HepG2 (cell line): ENCODE measurements around the gene SLC25A23. TPM values are rescaled to one million over a fixed set of nuclear protein-coding genes. Genes with fewer than 3 reads are reported as not detected.

Experiments used
- CREBL2 ChIP-seq: sonication (generic); formaldehyde crosslinking; IDR thresholded peaks from 2 replicates; pipeline ENCODE4 v1.8.1; 2023; ENCODE audit warnings: missing genetic modification reagents, mild to moderate bottlenecking, borderline replicate concordance
- EP300 ChIP-seq, 3 experiments: sonication (generic) in 1 of 3; formaldehyde crosslinking in 1 of 3; IDR thresholded peaks; 2 replicates each; pipeline versions ENCODE4 v1.5.1 to v1.6.1; 2011 to 2020; ENCODE audit warnings: low read depth in 2 of 3, low read length in 2 of 3, borderline replicate concordance in 1 of 3, improper control_type of control experiment in 1 of 3, mild to moderate bottlenecking in 1 of 3, missing genetic modification reagents in 1 of 3, moderate library complexity in 1 of 3
- HDAC6 ChIP-seq: fragments of 200-600 bp; sonication (generic); IDR thresholded peaks from 2 replicates; pipeline ENCODE4 v1.7.0; 2017; ENCODE audit warnings: mild to moderate bottlenecking, antibody characterized with exemption, low read length, low read depth
- HIC2 ChIP-seq: sonication (generic); formaldehyde crosslinking; IDR thresholded peaks from 2 replicates; pipeline ENCODE4 v1.9.0; 2022; ENCODE audit warnings: low read depth, missing genetic modification reagents
- HMG20A ChIP-seq: IDR thresholded peaks from 2 replicates; pipeline ENCODE4 v1.6.1; 2016; ENCODE audit warnings: borderline replicate concordance
- HNF4G ChIP-seq, 2 experiments: sonication (generic) in 1 of 2; formaldehyde crosslinking in 1 of 2; IDR thresholded peaks; 2 replicates each; pipeline versions ENCODE4 v1.4.0 to v1.6.1; 2011 to 2020; ENCODE audit warnings: borderline replicate concordance in 2 of 2, low read depth in 2 of 2, mild to moderate bottlenecking in 2 of 2, low read length in 1 of 2, missing genetic modification reagents in 1 of 2, moderate library complexity in 1 of 2
- HOXA3 ChIP-seq: sonication (generic); formaldehyde crosslinking; IDR thresholded peaks from 2 replicates; pipeline ENCODE4 v1.5.0; 2020; ENCODE audit warnings: missing genetic modification reagents
- JDP2 ChIP-seq: sonication (generic); formaldehyde crosslinking; IDR thresholded peaks from 2 replicates; pipeline ENCODE4 v1.8.1; 2022; ENCODE audit warnings: missing genetic modification reagents, borderline replicate concordance
- MAFG ChIP-seq: sonication (generic); formaldehyde crosslinking; IDR thresholded peaks from 2 replicates; pipeline ENCODE4 v1.5.1; 2020; ENCODE audit warnings: mild to moderate bottlenecking, missing genetic modification reagents
- MXD3 ChIP-seq: IDR thresholded peaks from 2 replicates; pipeline ENCODE4 v1.6.1; 2016; ENCODE audit warnings: mild to moderate bottlenecking, missing biosample characterization, missing genetic modification reagents
- NPAS2 ChIP-seq: sonication (generic); formaldehyde crosslinking; IDR thresholded peaks from 2 replicates; pipeline ENCODE4 v1.8.0; 2022; ENCODE audit warnings: mild to moderate bottlenecking, missing genetic modification reagents, borderline replicate concordance
- POLR2A ChIP-seq, 2 experiments: IDR thresholded peaks; 2 replicates each; pipeline ENCODE4 v1.6.1; 2011; ENCODE audit warnings: low read depth in 2 of 2, low read length in 2 of 2, mild to moderate bottlenecking in 1 of 2, moderate library complexity in 1 of 2; ENCODE audit not compliant: insufficient read depth in 1 of 2
- POLR2G ChIP-seq: fragments of 200-400 bp; formaldehyde crosslinking; IDR thresholded peaks from 2 replicates; pipeline ENCODE4 v1.6.1; 2018; ENCODE audit warnings: mild to moderate bottlenecking, low read depth, low read length, moderate library complexity
- RAD21 ChIP-seq: fragments of 450-650 bp; formaldehyde crosslinking; IDR thresholded peaks from 2 replicates; pipeline ENCODE4 v1.5.0; 2020; ENCODE audit warnings: mild to moderate bottlenecking
- RBM22 ChIP-seq: fragments of 200-400 bp; formaldehyde crosslinking; optimal IDR thresholded peaks from 2 replicates; pipeline ENCODE3; 2017; ENCODE audit warnings: mild to moderate bottlenecking, low read length, moderate library complexity
- STAG1 ChIP-seq: sonication (generic); formaldehyde crosslinking; IDR thresholded peaks from 2 replicates; pipeline ENCODE4 v1.4.0; 2020; ENCODE audit warnings: missing genetic modification reagents
- THAP11 ChIP-seq: IDR thresholded peaks from 2 replicates; pipeline ENCODE4 v1.6.1; 2016; ENCODE audit warnings: missing biosample characterization, missing genetic modification reagents
- ZNF101 ChIP-seq: sonication (generic); formaldehyde crosslinking; IDR thresholded peaks from 2 replicates; pipeline ENCODE4 v1.4.0; 2020; ENCODE audit warnings: mild to moderate bottlenecking, low read depth, missing genetic modification reagents, borderline replicate concordance
- ZNF207 ChIP-seq: fragments of 450-650 bp; IDR thresholded peaks from 2 replicates; pipeline ENCODE4 v1.6.1; 2016; ENCODE audit warnings: antibody characterized with exemption, borderline replicate concordance
- ZNF335 ChIP-seq: sonication (generic); formaldehyde crosslinking; IDR thresholded peaks from 2 replicates; pipeline ENCODE4 v1.4.0; 2020; ENCODE audit warnings: missing genetic modification reagents
- ZNF354B ChIP-seq: sonication (generic); formaldehyde crosslinking; IDR thresholded peaks from 2 replicates; pipeline ENCODE4 v1.8.0; 2022; ENCODE audit warnings: mild to moderate bottlenecking, missing genetic modification reagents
- ZNF713 ChIP-seq: sonication (generic); formaldehyde crosslinking; IDR thresholded peaks from 2 replicates; pipeline ENCODE4 v1.4.0; 2020; ENCODE audit warnings: mild to moderate bottlenecking, missing genetic modification reagents
- ZNF816 ChIP-seq: sonication (generic); formaldehyde crosslinking; IDR thresholded peaks from 2 replicates; pipeline ENCODE4 v1.8.0; 2022; ENCODE audit warnings: missing genetic modification reagents, mild to moderate bottlenecking, borderline replicate concordance
- ZNF878 ChIP-seq: sonication (generic); formaldehyde crosslinking; IDR thresholded peaks from 2 replicates; pipeline ENCODE4 v1.8.1; 2023; ENCODE audit warnings: mild to moderate bottlenecking, missing genetic modification reagents, moderate library complexity
- ZSCAN25 ChIP-seq: sonication (generic); formaldehyde crosslinking; IDR thresholded peaks from 2 replicates; pipeline ENCODE4 v1.8.0; 2022; ENCODE audit warnings: mild to moderate bottlenecking, missing genetic modification reagents
- polyA plus RNA-seq, 8 experiments: library from polyadenylated mRNA; depleted of rRNA in 3 of 8; stranded (reverse) in 7 of 8; unstranded in 1 of 8; fragments of >200 nt; fragmentation: Illumina TruSeq in 4 of 8; extraction: Trizol in 4 of 8; gene quantifications; 2 replicates each; pipeline versions ENCODE4 v1.2.1 to v1.2.3, GENCODE V29; 2011 to 2016; ENCODE audit warnings: low read depth in 4 of 8, missing spikeins in 1 of 8, mixed read lengths in 1 of 8; ENCODE audit not compliant: insufficient read depth in 1 of 8
- total RNA-seq, 5 experiments: library from RNA; depleted of rRNA; stranded (reverse); fragments of >200 nt; fragmentation: Illumina TruSeq; extraction: Trizol; gene quantifications; 2 replicates each; pipeline ENCODE4 v1.2.3, GENCODE V29; 2016; ENCODE audit warnings: low read depth in 1 of 5
- TF ChIP-seq, protein P1 (sequence below): sonication (generic); formaldehyde crosslinking; IDR thresholded peaks from 2 replicates; pipeline ENCODE4 v1.8.0; 2022; ENCODE audit warnings: mild to moderate bottlenecking, missing genetic modification reagents

SLC25A23 gene
- total and polyA plus RNA-seq, 2 of the 13 experiments (the other 11 are each of a cell fraction or from before 2014, with no cell fraction given) = 12.4 to 15.2 TPM

DNA sequence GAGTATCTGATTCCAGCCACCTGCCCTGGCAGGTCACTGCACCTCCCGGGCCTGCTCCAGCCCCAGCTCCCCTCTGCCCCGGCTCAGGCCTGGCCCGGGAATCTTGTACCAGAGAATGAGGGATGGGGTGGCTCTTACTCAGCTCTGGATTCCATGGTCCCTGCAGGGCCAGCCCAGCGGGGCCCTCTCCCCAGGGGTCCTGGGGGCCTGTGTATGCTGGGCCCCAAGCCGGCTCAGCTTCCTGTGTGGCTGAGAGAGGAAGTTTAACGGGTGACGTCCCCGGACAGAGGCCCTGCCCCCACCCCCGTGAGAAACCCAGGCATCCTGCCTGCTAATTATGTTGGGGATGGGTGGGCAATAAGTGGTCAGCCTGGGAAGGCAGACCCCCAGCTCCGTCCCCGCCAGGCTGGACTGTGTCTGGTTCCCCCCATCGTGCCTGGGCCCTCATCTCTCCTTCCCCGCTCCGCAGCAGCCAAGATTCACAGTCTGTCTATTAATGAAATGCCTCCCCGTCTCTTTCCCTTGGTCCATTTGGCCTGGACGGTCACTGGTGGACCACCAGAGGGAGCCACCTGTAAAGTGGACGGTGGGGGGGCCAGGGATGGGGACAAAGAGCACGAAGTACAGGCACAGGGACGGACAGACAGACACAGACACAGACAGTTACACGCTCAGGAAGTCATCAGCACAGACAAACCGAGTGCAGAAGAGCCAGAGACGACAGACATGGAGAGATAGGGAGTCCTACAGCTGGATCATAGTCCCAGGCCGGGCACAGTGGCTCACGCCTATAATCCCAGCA, 22.1 kb upstream of the SLC25A23 start, which contains the start of gene DENND1C (continued):
- TF ChIP-seq HDAC6 (no peak), ZNF101 (no peak), THAP11 (CRISPR knock-in tag) (no peak), ZNF335 (no peak), NPAS2 (CRISPR knock-in tag) (no peak), HNF4G (IDR thresholded peaks at IDR 0.05; ENCODE audit: borderline replicate concordance, low read depth, low read length) (peak; percentile 73), HNF4G (CRISPR knock-in tag; IDR thresholded peaks at IDR 0.05; ENCODE audit: borderline replicate concordance, low read depth) (no peak), ZNF207 (no peak), HOXA3 (CRISPR knock-in tag) (0 out of 2 replicates have a peak, but pooled peaks have one; percentile 42), RAD21 (CRISPR knock-in tag) (peak; percentile 64), ZNF354B (CRISPR knock-in tag) (0 out of 2 replicates have a peak, but pooled peaks have one; percentile 44), EP300 (IDR thresholded peaks at IDR 0.05; ENCODE audit: low read depth in 2 of 2, low read length in 2 of 2) (no peak), EP300 (CRISPR knock-in tag; IDR thresholded peaks at IDR 0.05; ENCODE audit: borderline replicate concordance) (no peak), MAFG (CRISPR knock-in tag) (no peak), CREBL2 (CRISPR knock-in tag) (no peak), JDP2 (CRISPR knock-in tag) (no peak), HIC2 (no peak), ZNF816 (CRISPR knock-in tag) (no peak), RBM22 (no peak), STAG1 (CRISPR knock-in tag) (peak; percentile 63), ZNF713 (CRISPR knock-in tag) (no peak), POLR2G (no peak), HMG20A (CRISPR knock-in tag) (0 out of 2 replicates have a peak, but pooled peaks have one; percentile 20), MXD3 (CRISPR knock-in tag) (no peak; the same call in 1 of the 2 replicates), ZNF878 (CRISPR knock-in tag) (no peak), POLR2A (IDR thresholded peaks at IDR 0.05; ENCODE audit: insufficient read depth in 1 of 2, low read depth in 2 of 2, low read length in 2 of 2) (no peak), ZSCAN25 (CRISPR knock-in tag) (no peak)
- TF ChIP-seq, protein P1, sequence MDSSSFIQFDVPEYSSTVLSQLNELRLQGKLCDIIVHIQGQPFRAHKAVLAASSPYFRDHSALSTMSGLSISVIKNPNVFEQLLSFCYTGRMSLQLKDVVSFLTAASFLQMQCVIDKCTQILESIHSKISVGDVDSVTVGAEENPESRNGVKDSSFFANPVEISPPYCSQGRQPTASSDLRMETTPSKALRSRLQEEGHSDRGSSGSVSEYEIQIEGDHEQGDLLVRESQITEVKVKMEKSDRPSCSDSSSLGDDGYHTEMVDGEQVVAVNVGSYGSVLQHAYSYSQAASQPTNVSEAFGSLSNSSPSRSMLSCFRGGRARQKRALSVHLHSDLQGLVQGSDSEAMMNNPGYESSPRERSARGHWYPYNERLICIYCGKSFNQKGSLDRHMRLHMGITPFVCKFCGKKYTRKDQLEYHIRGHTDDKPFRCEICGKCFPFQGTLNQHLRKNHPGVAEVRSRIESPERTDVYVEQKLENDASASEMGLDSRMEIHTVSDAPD (CRISPR knock-in tag) = no peak
